T-helper 1 cell (primary cell): ENCODE results near the gene FUOM.

Experiments used
- DNase-seq, 5 donors: peaks; one replicate each; pipeline ENCODE4 v3.0.0-alpha.2; 2012 to 2020

Gene FUOM

GRCh38 chr10:133309720-133310398, 48.0 kb downstream of the FUOM start:
- DNase-seq: no peak

- DNase-seq: peak; percentile 84 to 93 (median 89)
Measured at GRCh38 chr10:133309100-133309719, 48.6 kb downstream of the FUOM start.

- peak; percentile 77 to 87 (median 83) for DNase-seq
Measured at GRCh38 chr10:133308421-133309099, 49.3 kb downstream of the FUOM start, which contains the start of the genes TUBGCP2 and ZNF511. Gene TUBGCP2 (minus strand): TSS chr10:133308872. CDS start chr10:133302941, 5,931 bp downstream. Gene ZNF511 (plus strand): TSS chr10:133308914. CDS start chr10:133308944, 30 bp downstream.

- DNase-seq: peak; percentile 70 to 86 (median 78)
Measured at GRCh38 chr10:133307776-133308420, 49.9 kb downstream of the FUOM start.

- DNase-seq: no peak
Measured at GRCh38 chr10:133306941-133307379, 50.9 kb downstream of the FUOM start.

GRCh38 chr10:133306097-133306476, 51.7 kb downstream of the FUOM start:
- no peak for DNase-seq
